ENCODE results near the gene EMP2.
"Not testable (repeated sequence)": the region's sequence is repeated elsewhere in the genome, so short reads cannot be mapped to it uniquely, and the experiment has no call there.

Gene EMP2

DNA sequence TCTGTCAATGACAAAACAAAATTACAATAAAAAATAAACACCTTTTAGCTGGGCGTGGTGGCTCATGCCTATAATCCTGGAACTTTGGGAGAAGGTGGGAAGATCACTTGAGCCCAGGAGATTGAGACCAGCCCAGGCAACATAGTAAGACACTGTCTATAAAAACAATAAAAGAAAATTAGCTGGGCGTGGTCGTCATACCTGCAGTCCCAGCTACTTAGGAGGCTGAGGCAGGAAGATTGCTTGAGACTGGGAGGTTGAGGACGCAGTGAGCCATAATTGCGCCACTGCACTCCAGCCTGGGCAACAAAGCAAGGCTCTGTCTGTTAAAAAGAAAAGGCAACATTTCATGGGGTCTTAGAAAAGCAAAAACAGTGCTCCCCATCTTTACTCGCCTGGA lies 32.7 kb downstream of the EMP2 start:
- DNase-seq, result no peak

DNA sequence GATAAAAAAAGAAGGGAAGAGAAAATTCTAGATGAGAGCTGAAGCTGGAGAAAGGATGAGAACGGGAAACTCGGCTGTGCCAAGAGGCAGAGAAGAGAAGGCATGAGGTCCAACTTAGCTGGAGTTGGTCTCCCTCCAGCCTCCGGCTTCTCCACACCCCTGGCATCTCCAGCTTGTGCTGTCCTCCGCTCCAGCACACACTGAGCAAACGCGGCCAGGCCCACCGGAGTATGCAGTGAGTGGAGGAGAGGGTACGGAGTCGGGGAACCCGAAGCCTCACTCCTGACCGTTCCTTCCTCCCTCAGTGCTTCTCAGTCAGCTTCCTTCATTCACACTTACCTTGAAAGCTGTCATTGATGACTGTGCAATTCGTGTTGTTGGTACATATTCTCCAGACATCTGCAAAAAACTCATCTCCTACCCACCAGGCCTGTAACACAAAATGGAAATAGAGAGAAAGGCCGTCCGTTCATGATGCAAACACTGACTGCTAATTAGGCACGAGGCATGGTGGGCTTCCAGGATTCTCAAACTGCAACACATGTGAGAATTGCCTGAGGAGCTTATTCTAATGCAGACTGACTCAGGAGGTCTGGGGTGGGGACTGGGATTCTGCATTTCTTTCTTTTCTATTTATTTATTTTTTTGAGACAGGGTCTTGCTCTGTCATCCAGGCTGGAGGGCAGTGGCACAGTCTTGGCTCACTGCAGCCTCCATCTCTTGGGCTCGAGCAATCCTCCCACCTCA lies 37.0 kb downstream of the EMP2 start:
- DNase-seq, result no peak

DNA sequence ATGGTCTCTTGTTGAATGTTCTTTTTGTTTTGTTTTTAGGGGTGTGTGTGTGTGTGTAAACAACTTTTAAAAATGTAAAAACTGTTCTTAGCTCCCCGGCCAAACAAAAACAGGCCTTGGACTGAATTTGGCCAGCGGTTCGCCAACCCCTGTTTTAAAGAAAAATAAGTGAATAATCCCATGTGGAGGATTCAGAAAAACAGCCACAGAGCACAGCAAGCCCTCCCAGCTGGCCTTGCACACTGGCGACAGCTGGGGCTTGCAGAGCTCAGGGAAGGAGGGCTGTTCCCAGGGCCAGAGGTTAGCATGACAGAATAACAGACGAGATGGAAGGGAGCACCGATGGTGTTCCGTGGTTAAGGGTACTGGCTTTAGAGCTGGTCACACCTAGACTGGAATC lies 39.0 kb downstream of the EMP2 start:
- DNase-seq, result no peak

DNA sequence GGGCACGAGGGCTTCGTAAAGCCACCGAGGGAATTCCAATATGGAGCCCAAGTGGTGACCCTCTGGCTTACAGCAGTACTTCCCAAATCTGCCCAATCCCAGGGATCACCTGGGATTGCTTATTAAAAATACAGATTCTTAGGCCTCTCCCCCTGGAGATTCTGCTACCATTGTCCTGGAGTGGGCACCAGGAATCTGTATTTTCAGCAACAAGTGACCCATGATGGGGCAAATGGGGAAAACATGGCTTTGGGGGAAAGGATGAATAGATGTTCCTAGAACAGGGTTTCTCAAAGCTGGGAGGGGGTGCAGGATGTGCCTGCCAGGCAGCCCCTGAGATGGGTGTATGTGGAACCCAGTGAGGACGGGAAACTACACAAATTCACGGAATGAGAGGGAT lies 40.6 kb downstream of the EMP2 start:
- DNase-seq, result no peak

DNA sequence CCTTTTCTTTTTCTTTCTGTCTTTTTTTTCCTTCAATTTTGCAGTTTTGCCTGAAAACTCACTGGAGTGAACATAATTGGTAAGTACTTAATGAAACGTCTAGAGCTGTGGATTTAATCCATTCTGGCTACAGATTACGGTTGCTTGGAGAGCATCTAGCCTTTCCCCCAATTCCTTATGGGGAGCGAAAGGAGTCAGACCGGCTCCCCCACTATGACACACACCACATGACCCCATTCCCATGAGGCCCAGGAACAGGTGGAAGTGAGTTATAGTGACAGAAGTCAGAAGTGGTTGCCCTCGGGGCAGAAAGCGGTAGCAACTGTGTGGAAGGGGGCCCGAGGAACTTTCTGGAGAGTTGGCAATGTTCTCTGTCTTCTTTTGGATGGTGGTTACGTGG lies 41.2 kb downstream of the EMP2 start:
- no peak for DNase-seq

DNA sequence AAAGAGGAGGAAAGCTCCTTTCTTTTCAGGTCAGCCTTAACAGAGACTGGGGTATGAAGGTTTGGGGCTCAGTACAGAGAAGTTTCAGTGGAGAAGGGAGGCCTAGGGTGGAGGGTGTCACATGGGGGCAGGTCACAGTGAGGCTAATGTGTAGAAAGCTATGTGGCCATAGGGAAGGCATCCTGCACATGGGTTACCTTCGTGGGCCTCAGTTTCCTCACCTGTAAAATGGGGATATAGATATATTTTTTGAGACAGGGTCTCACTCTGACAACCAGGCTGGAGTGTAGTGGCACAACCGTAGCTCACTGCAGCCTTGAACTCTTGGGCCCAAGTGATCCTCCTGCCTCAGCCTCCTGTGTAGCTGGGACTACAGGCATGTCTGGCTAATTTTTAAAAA lies 41.8 kb downstream of the EMP2 start:
- no peak for DNase-seq

DNA sequence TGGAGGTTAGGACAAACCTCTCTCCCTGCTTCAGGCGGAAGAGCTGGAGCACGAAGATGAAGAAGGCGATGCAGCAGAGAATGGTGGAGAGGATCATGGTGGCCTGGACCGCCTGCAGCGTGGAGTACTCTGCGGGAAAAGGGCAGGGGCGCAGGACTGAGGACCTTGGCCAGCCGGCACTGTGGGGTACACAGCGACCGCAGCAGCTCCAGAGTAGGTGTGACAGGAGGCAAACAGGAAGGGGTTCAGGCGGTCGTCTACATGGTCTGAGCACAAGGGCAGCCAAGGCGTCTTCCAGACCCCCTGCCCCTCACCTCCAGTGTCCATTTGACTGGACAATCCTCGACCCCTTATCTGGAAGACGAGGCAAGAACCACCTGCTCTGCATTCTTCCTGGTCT lies 42.5 kb downstream of the EMP2 start:
- DNase-seq, result no peak

DNA sequence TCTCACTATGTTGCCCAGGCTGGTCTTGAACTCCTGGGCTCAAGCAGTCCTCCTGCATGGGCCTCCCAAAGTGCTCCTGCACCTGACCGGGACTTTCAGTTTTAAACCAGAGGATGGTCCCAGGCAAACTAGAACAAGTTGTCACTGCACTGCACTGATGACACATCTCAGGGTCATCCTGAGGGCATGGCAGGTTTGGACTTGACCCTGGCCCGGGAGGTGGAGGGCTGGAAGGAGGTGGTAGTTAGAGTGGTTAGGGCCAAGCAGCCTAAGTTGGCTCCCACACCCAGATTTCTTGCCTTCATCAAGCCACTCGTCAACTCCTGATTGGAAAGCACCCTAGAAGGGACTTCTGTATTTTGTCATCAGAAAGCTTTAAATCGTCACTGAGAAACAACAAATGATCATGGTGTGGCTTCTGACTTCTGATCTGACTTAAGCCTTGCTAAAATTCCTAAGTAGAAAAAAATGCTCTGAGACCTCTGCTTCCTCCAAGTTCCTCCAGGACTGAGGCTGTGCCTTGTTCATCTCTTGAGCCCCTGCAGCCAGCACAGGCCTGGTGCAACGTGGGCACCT lies 43.5 kb downstream of the EMP2 start:
- no peak for DNase-seq

DNA sequence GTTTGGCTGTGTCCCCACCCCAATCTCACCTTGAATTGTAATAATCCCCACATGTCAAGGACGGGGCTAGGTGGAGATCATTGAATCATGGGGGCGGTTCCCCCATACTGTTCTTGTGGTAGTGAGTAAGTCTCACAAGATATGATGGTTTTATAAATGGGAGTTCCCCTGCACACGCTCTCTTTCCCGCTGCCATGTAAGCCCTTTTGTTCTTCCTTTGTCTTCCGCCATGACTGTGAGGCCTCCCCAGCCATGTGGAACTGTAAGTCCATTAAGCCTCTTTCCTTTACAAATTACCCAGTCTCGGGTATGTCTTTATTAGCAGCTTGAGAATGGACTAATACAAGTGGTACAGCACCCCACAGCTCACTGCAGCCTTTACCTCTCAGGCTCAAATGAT lies 44.1 kb downstream of the EMP2 start:
- not testable (repeated sequence) for DNase-seq

DNA sequence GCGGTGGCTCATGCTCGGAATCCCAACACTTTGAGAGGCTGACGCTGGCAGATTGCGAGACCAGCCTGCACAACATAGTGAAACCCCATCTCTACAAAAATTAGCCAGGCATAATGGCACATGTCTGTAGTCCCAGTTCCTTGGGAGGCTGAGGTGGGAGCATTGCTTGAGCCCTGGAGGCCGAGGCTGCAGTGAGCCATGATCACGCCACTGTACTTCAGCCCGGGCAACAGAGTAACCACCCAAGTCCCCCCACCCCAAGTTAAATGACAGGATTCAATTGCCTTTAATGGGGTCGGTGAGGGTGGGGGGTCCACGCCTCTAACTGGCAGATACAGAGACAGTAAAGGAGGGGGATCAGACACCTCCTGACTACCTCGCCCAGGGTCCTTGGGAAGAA lies 44.9 kb downstream of the EMP2 start:
- no peak for DNase-seq

DNA sequence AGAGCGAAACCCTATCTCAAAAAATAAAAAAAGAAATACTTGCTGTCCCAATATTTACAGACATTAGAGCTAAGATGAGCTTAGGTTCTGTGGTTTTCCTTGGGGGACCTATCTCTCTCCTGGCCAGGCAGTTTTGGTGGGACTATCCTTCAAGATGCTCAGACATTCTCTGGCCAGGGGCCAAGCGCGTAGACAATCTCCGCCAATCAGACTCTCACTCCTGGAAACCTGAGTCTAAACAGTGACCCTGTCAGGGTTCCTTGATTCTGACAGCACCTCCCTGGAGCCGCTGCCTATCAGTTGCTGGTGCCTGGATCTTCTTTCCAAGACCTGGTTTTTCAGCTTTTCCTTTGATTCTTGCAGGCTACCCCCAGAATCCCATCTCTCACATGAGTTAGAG lies 45.6 kb downstream of the EMP2 start:
- DNase-seq, result no peak

DNA sequence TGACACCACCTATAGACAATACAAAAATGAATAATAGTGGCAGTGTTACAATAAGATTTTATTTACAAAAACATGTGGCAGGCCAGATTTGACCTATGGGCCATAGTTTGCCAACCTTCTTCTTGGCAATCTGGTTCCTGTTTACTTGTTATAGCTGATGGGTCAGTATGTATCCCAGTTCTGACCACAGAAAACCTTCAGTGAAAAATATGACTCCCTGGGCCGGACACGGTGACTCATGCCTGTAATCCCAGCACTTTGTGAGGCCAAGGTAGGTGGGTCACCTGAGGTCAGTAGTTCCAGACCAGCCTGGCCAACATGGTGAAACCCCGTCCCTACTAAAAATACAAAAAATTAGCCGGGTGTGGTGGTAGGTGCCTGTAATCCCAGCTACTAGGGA lies 46.8 kb downstream of the EMP2 start:
- DNase-seq, result not testable (repeated sequence)

DNA sequence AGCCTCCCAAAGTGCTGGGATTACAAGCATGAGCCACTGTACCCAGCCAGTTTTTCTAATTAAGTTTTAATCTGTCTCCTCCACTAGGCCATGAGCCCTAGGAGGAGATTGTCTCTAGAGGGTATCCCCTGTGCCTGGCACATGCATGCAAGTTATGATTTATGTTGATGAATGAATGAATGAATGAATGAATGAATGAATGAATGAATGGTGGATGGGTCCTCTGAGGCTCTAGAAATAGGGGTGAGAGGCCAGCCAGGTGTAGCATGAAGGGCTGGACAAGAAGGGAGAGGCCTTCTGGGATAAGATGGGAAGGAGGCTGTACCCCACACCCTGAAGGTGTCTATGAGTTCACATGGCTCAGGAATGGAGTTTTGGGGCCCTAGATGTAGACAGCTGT lies 48.8 kb downstream of the EMP2 start:
- no peak for DNase-seq

DNA sequence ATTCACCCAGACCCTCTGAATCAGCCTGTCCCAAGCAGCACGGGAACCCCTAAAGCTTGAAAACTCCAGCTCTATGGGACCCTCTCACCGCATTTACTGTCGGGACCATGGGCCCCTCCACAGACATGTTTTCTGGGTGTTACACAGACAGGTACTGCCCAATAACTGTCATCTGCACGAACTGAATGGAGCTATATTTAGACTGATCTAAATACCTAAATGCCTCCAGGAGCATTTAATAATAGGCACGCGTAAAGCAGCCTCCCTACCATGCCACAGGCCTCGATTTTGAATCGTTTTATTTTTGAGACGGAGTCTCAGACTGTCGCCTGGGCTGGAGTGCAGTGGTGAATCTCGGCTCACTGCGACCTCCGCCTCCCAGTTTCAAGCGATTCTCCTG lies 49.7 kb downstream of the EMP2 start:
- DNase-seq, result no peak

DNA sequence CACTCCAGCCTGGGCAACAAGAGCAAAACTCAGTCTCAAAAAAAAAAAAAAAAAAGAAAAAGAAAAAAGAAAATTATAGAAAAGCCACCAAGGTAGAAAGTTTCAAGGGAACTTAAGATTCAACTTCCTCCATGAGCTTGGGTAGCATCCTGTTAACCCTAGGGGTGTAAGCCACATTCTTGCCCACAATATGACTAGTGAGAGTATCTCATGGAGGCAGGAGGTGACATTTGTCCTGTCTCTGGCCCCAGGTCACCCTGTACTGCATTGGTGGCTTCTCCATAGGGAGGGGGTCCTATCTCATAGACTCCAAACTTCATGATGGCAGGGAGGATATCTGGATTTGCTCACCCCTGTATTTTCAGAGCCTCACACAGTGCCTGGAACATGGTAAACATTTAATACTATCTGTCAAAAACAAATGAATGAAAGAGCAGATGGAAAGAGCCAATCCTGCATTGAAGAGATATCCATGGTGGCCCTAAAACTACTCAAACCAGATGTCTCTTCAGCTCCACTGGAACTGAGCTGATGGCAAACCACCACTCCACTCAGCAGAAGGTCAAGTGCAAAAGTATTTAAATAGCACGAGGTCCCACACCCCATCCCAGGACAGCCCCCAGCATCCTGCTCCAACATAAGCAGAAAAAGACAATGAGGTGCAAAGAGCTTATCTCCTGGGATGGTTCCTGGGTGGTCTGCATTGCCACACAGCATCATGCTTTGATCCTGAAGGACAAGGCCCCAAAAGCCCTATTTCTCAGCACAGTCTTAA lies 50.3 kb downstream of the EMP2 start:
- no peak for DNase-seq

DNA sequence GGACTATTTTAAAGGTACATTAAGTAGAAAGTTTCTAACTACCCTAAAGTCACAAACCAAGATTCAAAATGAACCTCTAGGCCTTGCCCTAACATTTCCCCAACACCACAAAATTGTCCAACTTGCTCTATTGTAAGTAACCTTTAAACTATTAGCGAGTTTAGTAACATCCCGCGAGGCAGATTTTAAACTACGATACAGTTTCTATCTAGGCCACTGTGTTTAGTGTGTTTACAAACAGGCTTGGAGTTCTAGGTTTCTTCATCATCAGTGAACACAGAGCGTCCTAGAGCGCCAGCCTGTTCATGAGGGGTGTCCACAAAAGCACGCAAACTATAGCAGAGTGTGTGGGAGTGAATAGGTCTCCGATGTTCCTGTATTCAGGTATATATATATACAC lies 51.8 kb downstream of the EMP2 start:
- DNase-seq, result no peak

DNA sequence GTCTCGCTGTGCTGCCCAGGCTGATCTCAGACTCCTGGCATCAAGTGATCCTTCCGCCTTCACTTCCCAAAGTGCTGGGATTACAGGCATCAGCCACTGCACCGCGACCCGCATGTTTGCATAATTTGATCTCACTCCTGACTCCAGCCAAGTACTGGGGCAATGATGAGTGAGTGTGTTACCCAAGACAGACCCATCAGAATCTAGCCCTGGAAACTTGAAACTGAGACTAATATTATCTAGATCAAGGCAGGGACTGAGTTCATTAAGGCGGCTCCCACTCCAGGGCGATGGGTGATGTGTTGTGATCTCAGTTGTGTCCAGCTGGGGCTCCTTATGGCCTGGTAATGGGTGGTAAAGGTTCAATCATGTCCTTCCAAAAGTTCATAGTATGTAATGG lies 53.4 kb downstream of the EMP2 start:
- DNase-seq, result no peak

DNA sequence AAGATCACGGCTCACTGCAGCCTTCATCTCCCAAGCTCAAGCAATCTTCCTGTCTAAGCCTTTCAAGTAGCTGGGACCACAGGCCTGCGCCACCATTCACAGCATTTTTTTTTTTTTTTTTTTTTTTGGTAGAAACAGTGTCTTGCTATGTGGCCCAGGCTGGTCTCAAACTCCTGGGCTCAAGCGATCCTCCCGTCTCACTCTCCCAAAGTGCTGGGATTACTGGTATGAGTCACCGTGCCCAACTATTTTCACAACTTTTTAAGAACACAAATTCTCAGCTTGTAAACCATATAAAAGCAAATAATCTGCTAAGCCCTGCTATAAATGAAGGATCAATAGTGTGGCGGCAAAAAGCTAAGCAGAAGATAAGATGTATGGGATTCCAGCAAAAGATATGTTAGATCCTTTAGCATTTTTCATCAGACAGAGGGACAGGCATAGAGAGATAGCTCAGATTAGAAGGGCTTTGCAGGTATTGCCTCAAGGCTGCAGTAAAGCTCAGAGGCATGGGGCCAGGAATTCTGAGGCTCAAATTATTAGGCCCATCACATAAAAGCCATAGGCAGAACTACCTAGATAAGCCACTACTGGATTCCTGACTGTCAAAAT lies 55.1 kb downstream of the EMP2 start:
- no peak for DNase-seq

DNA sequence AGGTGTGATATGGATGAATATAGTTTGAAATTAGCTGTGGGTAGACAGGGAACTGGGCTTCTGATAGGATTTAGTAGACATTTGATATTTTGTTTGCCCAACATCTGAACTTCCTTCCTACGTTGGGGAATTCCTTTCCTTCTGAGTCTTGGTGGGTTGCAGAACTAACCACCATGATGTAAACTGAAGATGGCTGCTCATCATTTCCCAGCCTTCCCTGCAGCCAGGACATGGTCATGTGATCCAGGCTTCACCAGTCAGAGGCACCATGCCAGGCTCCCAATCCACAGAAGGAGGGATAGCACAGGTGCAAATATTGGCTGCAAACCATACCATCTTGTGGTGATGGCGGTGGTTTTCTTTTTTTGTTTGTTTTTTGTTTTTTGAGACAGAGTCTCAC lies 57.4 kb downstream of the EMP2 start:
- no peak for DNase-seq

DNA sequence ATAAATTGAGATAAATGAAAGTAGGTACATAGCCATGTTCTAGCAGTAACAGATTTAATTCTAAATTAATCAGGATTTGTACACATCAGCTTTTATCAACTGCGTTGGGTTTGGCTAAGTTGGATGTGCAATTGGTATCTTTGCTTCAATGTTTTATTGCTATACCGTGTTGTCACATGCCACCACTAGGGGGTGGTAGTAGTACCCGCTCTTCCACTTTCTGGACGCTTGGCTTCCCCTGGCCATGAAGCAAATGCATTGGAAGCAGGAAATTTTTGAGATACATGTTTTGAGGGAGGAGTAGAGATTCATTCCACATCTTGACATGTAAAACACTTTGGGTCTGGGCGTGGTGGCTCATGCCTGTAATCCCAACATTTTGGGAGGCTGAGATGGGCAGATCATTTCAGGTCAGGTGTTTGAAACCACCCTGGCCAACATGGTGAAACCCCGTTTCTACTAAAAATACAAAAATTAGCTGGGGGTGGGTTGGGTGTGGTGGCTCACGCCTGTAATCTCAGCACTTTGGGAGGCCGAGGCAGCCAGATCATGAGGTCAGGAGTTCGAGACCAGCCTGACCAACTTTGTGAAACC lies 58.6 kb downstream of the EMP2 start:
- DNase-seq, result peak; percentile 14

DNA sequence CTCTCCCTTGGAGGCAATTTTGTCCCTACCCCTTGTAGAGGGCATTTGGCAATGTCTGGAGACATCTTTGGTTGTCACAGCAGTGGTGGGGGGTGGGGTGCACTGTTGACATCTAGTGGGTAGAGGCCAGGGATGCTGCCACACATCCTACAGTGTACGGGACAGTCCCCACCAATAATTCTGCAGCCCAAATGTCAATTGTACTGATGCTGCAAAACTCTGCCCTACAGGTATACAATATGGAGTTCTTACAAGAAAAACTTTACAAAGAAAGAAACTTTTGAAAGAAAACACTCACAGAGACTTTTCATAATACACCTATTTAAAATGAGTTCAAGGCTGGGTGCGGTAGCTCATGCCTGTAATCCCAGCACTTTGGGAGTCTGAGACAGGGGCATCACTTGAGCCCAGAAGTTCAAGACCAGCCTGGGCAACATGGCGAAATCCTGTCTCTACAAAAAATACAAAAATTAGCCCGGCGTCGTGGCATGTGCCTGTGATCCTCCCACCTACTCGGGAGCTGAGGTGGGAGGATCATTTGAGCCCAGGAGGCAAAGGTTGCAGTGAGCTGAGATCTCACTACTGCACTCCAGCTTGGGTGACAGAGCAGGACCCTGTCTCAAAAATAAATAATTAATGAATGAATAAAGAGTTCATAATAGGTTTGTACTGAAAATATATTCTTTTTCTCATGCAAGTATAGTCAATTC lies 59.4 kb downstream of the EMP2 start:
- no peak for DNase-seq
